ENCODE results near the gene CGB7.
"Not testable (repeated sequence)": the region's sequence is repeated elsewhere in the genome, so short reads cannot be mapped to it uniquely, and the experiment has no call there.

CGB7 gene

GRCh38 chr19:49042177-49042576 is 15.4 kb downstream of the CGB7 start:
- DNase-seq (ENCODE audit: low read depth, low spot score): peak; percentile 18

GRCh38 chr19:49039736-49040135 is 17.8 kb downstream of the CGB7 start:
- DNase-seq (ENCODE audit: low read depth, low spot score): not testable (repeated sequence)

- DNase-seq (ENCODE audit: low read depth, low spot score): not testable (repeated sequence)
These were observed 18.8 kb downstream of the CGB7 start for GRCh38 chr19:49038557-49039276.

GRCh38 chr19:49038111-49038510 is 19.4 kb downstream of the CGB7 start:
- DNase-seq (ENCODE audit: low read depth, low spot score): not testable (repeated sequence)

GRCh38 chr19:49036815-49037214 is 20.7 kb downstream of the CGB7 start, which contains the start of gene CGB1:
Gene CGB1, minus strand, starts transcription at chr19:49036895. Its CDS starts 184 bp downstream, at chr19:49036711.
- DNase-seq (ENCODE audit: low read depth, low spot score): peak; percentile 75

GRCh38 chr19:49031642-49032301 is 25.8 kb downstream of the CGB7 start, which contains the start of gene CGB2:
Gene CGB2, plus strand, starts transcription at chr19:49031890. Its CDS starts 206 bp downstream, at chr19:49032096.
- peak; percentile 56 for DNase-seq (ENCODE audit: low read depth, low spot score)

GRCh38 chr19:49030323-49030722 is 27.2 kb downstream of the CGB7 start:
- DNase-seq (ENCODE audit: low read depth, low spot score): not testable (repeated sequence)

- DNase-seq (ENCODE audit: low read depth, low spot score): not testable (repeated sequence)
These were observed 27.8 kb downstream of the CGB7 start for GRCh38 chr19:49029749-49030148.

- DNase-seq (ENCODE audit: low read depth, low spot score): not testable (repeated sequence)
These were observed 28.9 kb downstream of the CGB7 start for GRCh38 chr19:49028686-49029085.

GRCh38 chr19:49025599-49025998 is 31.9 kb downstream of the CGB7 start:
- DNase-seq (ENCODE audit: low read depth, low spot score): not testable (repeated sequence)

GRCh38 chr19:49025088-49025487 is 32.5 kb downstream of the CGB7 start:
- DNase-seq (ENCODE audit: low read depth, low spot score): not testable (repeated sequence)

GRCh38 chr19:49024233-49024632 is 33.3 kb downstream of the CGB7 start, which contains the start of gene CGB3:
Gene CGB3, minus strand, starts transcription at chr19:49024333. Its CDS starts 362 bp downstream, at chr19:49023971.
- DNase-seq (ENCODE audit: low read depth, low spot score): not testable (repeated sequence)

- DNase-seq (ENCODE audit: low read depth, low spot score): no peak
These were observed 35.4 kb downstream of the CGB7 start for GRCh38 chr19:49022116-49022515.

GRCh38 chr19:49020931-49021895 is 36.3 kb downstream of the CGB7 start:
- no peak for DNase-seq (ENCODE audit: low read depth, low spot score)

- peak; percentile 46 for DNase-seq (ENCODE audit: low read depth, low spot score)
These were observed 37.2 kb downstream of the CGB7 start for GRCh38 chr19:49020342-49020741.

GRCh38 chr19:49019242-49019932 is 38.2 kb downstream of the CGB7 start:
- peak; percentile 89 for DNase-seq (ENCODE audit: low read depth, low spot score)

GRCh38 chr19:49018388-49019241 is 38.9 kb downstream of the CGB7 start:
- peak; percentile 39 for DNase-seq (ENCODE audit: low read depth, low spot score)

- peak; percentile 86 for DNase-seq (ENCODE audit: low read depth, low spot score)
These were observed 39.7 kb downstream of the CGB7 start for GRCh38 chr19:49017666-49018351.

GRCh38 chr19:49017041-49017665 is 40.4 kb downstream of the CGB7 start, which contains the start of gene LHB:
Gene LHB, minus strand, starts transcription at chr19:49017091. Its CDS starts 10 bp downstream, at chr19:49017081.
- DNase-seq (ENCODE audit: low read depth, low spot score): no peak

Data from ELF-1 (cell line).